Spleen (tissue), 11 donors: ENCODE data around the gene SBNO1. TPM values are rescaled to one million over a fixed set of nuclear protein-coding genes. Genes with fewer than 3 reads are reported as not detected.
A peak's percentile ranks its signal among the peaks of the same experiment; 100 is the strongest.

Experiments used
- DNase-seq: peaks from one replicate; pipeline ENCODE4 v3.0.0-alpha.2; 2020
- H3K27ac ChIP-seq, 8 donors: fragments of 200-600 bp; sonication (generic) in 7 of 8; 1 replicate in 4 of 8; 2 replicates in 4 of 8; pipeline versions ENCODE4 v1.5.0 to v1.8.0; 2016 to 2021; ENCODE audit warnings: inconsistent platforms in 4 of 8, mild to moderate bottlenecking in 4 of 8, moderate library complexity in 1 of 8
- H3K27me3 ChIP-seq, 7 donors: fragments of 200-600 bp; sonication (generic) in 6 of 7; replicated peaks in 1 of 7; 1 replicate in 4 of 7; 2 replicates in 3 of 7; pipeline versions ENCODE4 v1.5.0 to v1.8.0; 2016 to 2021; ENCODE audit warnings: inconsistent platforms in 3 of 7, mild to moderate bottlenecking in 1 of 7
- H3K36me3 ChIP-seq, 6 donors: fragments of 200-600 bp; sonication (generic) in 5 of 6; 1 replicate in 4 of 6; 2 replicates in 2 of 6; pipeline versions ENCODE4 v1.5.0 to v1.8.0; 2016 to 2021; ENCODE audit warnings: inconsistent platforms in 2 of 6
- H3K4me1 ChIP-seq, 6 donors: fragments of 200-600 bp; sonication (generic) in 5 of 6; 1 replicate in 3 of 6; 2 replicates in 3 of 6; pipeline versions ENCODE4 v1.5.0 to v1.8.0; 2016 to 2021; ENCODE audit warnings: inconsistent platforms in 3 of 6
- H3K4me3 ChIP-seq, 8 donors: fragments of 200-600 bp; sonication (generic) in 7 of 8; 1 replicate in 4 of 8; 2 replicates in 4 of 8; pipeline versions ENCODE4 v1.5.0 to v1.8.0; 2016 to 2021; ENCODE audit warnings: inconsistent platforms in 4 of 8, mild to moderate bottlenecking in 4 of 8, moderate library complexity in 2 of 8
- H3K9me3 ChIP-seq, 8 donors: fragments of 200-600 bp; sonication (generic) in 7 of 8; 1 replicate in 4 of 8; 2 replicates in 4 of 8; pipeline versions ENCODE4 v1.5.0 to v1.8.0; 2016 to 2021; ENCODE audit warnings: inconsistent platforms in 4 of 8
- CTCF ChIP-seq, 11 experiments: fragments of 200-600 bp in 7 of 11; fragments of 450-650 bp in 4 of 11; sonication (generic) in 4 of 11; IDR thresholded peaks in 8 of 11; conservative IDR thresholded peaks in 3 of 11; 1 replicate in 7 of 11; 2 replicates in 4 of 11; pipeline versions ENCODE4 v1.4.0 to v1.8.0; 2016 to 2021; ENCODE audit warnings: antibody characterized with exemption in 11 of 11, inconsistent platforms in 4 of 11, mild to moderate bottlenecking in 1 of 11
- POLR2A ChIP-seq, 3 donors: fragments of 450-650 bp; IDR thresholded peaks; one replicate each; pipeline ENCODE4 v1.5.1; 2017; ENCODE audit warnings: antibody characterized with exemption in 3 of 3, mild to moderate bottlenecking in 1 of 3
- POLR2AphosphoS5 ChIP-seq, 3 donors: sonication (generic); formaldehyde crosslinking; IDR thresholded peaks; one replicate each; pipeline ENCODE4 v1.5.1; 2017; ENCODE audit warnings: antibody characterized with exemption in 3 of 3
- WGBS, 5 donors: extraction: QIAGEN DNeasy Blood & Tissue Kit in 3 of 5; methylation state at CpG; one replicate each; pipeline versions ENCODE4 v1.1.5 to v1.1.7; 2013 to 2018; 5-methylcytosine and 5-hydroxymethylcytosine counted together
- intact Hi-C: fragments of 100-400 bp; cut with DNase I; formaldehyde crosslinking; loops from one replicate; pipeline ENCODE4 v1.15.0; 2023; ENCODE audit warnings: low total_unique reads
- polyA plus RNA-seq, 3 donors: library from polyadenylated mRNA; stranded (reverse); fragments of 200-250 nt; gene quantifications; one replicate each; pipeline ENCODE4 v1.2.1, GENCODE V29; 2013
- small RNA-seq, 4 donors: library from RNA; depleted of rRNA; stranded (forward); fragments of <200 nt; gene quantifications; one replicate each; pipeline ENCODE3, GENCODE V24; 2016
- total RNA-seq, 7 donors: library from RNA; depleted of rRNA in 3 of 7; stranded (reverse); fragments of >200 nt in 3 of 7; fragmentation: NEBNext Ultra II Directional in 4 of 7; extraction: Animal tissue kit (Norgen Biotek cat#: 25700) in 4 of 7; gene quantifications; one replicate each; pipeline versions ENCODE4 v1.1.0 to v1.2.1, GENCODE V29; 2016 to 2021
- donor health status: healthy with polysubstance abuse.
- donor health status: DM: no; HTN: no; CAD: no; lungs with moderate emphysema.
- donor health status: DM: no; HTN: no; CAD: no.
- donor health status: Bipolar disorder and iron deficiency.
- donor health status: healthy.
- donor health status: DM: no; HTN: no; CAD: no.
- donor health status: DM: yes; HTN: yes; CAD: no.

The SBNO1 gene
- total and polyA plus RNA-seq, 10 donors = 4.1 to 35.0 (median 28.9) TPM

- 55 to 74% (median 67%) methylated on average over 3 of the region's 3 CpGs for WGBS, 5 donors
- Histone ChIP-seq H3K36me3 (peaks cover 0 to 57% (median 9%) of the 10 kb centered on the region in 6 donors), H3K4me1 (peaks cover 3 to 65% (median 20%) of the 10 kb centered on the region in 6 donors), H3K27me3 (no peaks in the 10 kb centered on the region), H3K4me3 (no peak overlapping the region), H3K27ac (no peak overlapping the region), H3K9me3 (peaks cover 0 to 4% (median 0%) of the 10 kb centered on the region in 8 donors)
- TF ChIP-seq POLR2A (IDR thresholded peaks at IDR 0.05) (no peak), CTCF (IDR thresholded peaks at IDR 0.05 in 8 of 11, conservative IDR thresholded peaks at IDR 0.05 in 3 of 11) (no peak), POLR2AphosphoS5 (IDR thresholded peaks at IDR 0.05) (no peak)
- intact Hi-C loops = no loop called here
- no peak for DNase-seq
These were observed 119.0 kb downstream of the SBNO1 start for GRCh38 chr12:123245678-123246077.

GRCh38 chr12:123243671-123244262, 120.9 kb downstream of the SBNO1 start:
- TF ChIP-seq CTCF (IDR thresholded peaks at IDR 0.05 in 8 of 11, conservative IDR thresholded peaks at IDR 0.05 in 3 of 11) (no peak), POLR2A (IDR thresholded peaks at IDR 0.05) (no peak), POLR2AphosphoS5 (IDR thresholded peaks at IDR 0.05) (no peak)
- DNase-seq = no peak
- H3K4me1 ChIP-seq = peaks cover 0 to 63% (median 17%) of the 10 kb centered on the region in 6 donors
- H3K9me3 ChIP-seq = peaks cover 0 to 4% (median 0%) of the 10 kb centered on the region in 8 donors
- H3K36me3 ChIP-seq = peaks cover 0 to 62% (median 9%) of the 10 kb centered on the region in 6 donors
- no peak overlapping the region for H3K4me3 ChIP-seq
- no peaks in the 10 kb centered on the region for H3K27me3 ChIP-seq
- intact Hi-C loops = no loop called here
- no peak overlapping the region for H3K27ac ChIP-seq
- 70 to 89% (median 73%) methylated on average over 7 of the region's 7 CpGs for WGBS, 5 donors

GRCh38 chr12:123242116-123242904, 122.3 kb downstream of the SBNO1 start:
- Histone ChIP-seq H3K36me3 (peaks cover 0 to 53% (median 5%) of the 10 kb centered on the region in 6 donors), H3K4me3 (no peak overlapping the region), H3K4me1 (peaks cover 11 to 72% (median 30%) of the 10 kb centered on the region in 6 donors), H3K27ac (peak overlapping the region in 7 of 8 donors; percentile 2 to 60 (median 25)), H3K9me3 (no peaks in the 10 kb centered on the region), H3K27me3 (no peaks in the 10 kb centered on the region)
- no peak for DNase-seq
- intact Hi-C loops = no loop called here
- 37 to 48% (median 39%) methylated on average over 11 of the region's 11 CpGs for WGBS, 5 donors
- TF ChIP-seq POLR2A (IDR thresholded peaks at IDR 0.05) (no peak), POLR2AphosphoS5 (IDR thresholded peaks at IDR 0.05) (peak in 1 of 3 donors; percentile 43), CTCF (IDR thresholded peaks at IDR 0.05 in 8 of 11, conservative IDR thresholded peaks at IDR 0.05 in 3 of 11) (no peak)

Small RNA genes within 50 kb of the gene (small RNA-seq; reads per million reads assigned to genes)
- gene RF00019 (0 reads per million in 4 donors), gene RNA5SP375 (0.45 to 1.3 (median 1.0) reads per million in 4 donors)

Other genes with a start within 250 kb of the SBNO1 start
- gene PITPNM2, start 213.8 kb downstream of the SBNO1 start, total RNA-seq = 10 to 100 TPM in 4 of 7 donors, 1 to 10 TPM in 3; 7.1 to 23.7 (median 13.9) TPM
- gene PITPNM2, start 213.8 kb downstream of the SBNO1 start, polyA plus RNA-seq = 1 to 10 TPM; 2.2 to 5.2 (median 2.3) TPM
- gene MPHOSPH9, start 131.7 kb downstream of the SBNO1 start, total RNA-seq = 10 to 100 TPM; 34.6 to 97.3 (median 43.8) TPM
- gene MPHOSPH9, start 131.7 kb downstream of the SBNO1 start, polyA plus RNA-seq = 1 to 10 TPM; 7.1 to 8.2 (median 7.2) TPM
- gene MTRFR, start 131.4 kb downstream of the SBNO1 start, total RNA-seq = 10 to 100 TPM; 11.9 to 21.0 (median 14.8) TPM
- gene MTRFR, start 131.4 kb downstream of the SBNO1 start, polyA plus RNA-seq = 10 to 100 TPM; 15.8 to 17.4 (median 17.3) TPM
- 10 to 100 TPM; 40.9 to 91.1 (median 68.2) TPM for gene CDK2AP1, start 93.0 kb downstream of the SBNO1 start, total RNA-seq
- 10 to 100 TPM; 50.5 to 97.1 (median 69.2) TPM for gene CDK2AP1, start 93.0 kb downstream of the SBNO1 start, polyA plus RNA-seq
- gene KMT5A, start 19.3 kb upstream of the SBNO1 start, total RNA-seq = 10 to 100 TPM; 28.7 to 40.3 (median 35.6) TPM
- 10 to 100 TPM; 11.3 to 15.9 (median 11.3) TPM for gene KMT5A, start 19.3 kb upstream of the SBNO1 start, polyA plus RNA-seq
- 10 to 100 TPM; 10.8 to 15.7 (median 12.5) TPM for gene RILPL2, start 71.8 kb upstream of the SBNO1 start, total RNA-seq
- 10 to 100 TPM; 14.0 to 18.0 (median 14.8) TPM for gene RILPL2, start 71.8 kb upstream of the SBNO1 start, polyA plus RNA-seq
- gene SNRNP35, start 93.3 kb upstream of the SBNO1 start, total RNA-seq = 10 to 100 TPM; 18.9 to 36.1 (median 27.8) TPM
- 10 to 100 TPM; 36.3 to 63.7 (median 55.4) TPM for gene SNRNP35, start 93.3 kb upstream of the SBNO1 start, polyA plus RNA-seq
- 10 to 100 TPM in 4 of 7 donors, 1 to 10 TPM in 3; 8.0 to 13.6 (median 11.2) TPM for gene RILPL1, start 168.9 kb upstream of the SBNO1 start, total RNA-seq
- 1 to 10 TPM; 3.2 to 6.0 (median 5.3) TPM for gene RILPL1, start 168.9 kb upstream of the SBNO1 start, polyA plus RNA-seq
- gene TMED2, start 219.7 kb upstream of the SBNO1 start, total RNA-seq = 100 to 1,000 TPM in 5 of 7 donors, 10 to 100 TPM in 2; 90.8 to 135 (median 112) TPM
- 10 to 100 TPM; 32.3 to 52.1 (median 42.9) TPM for gene TMED2, start 219.7 kb upstream of the SBNO1 start, polyA plus RNA-seq
- gene DDX55, start 237.3 kb upstream of the SBNO1 start, total RNA-seq = 10 to 100 TPM; 19.7 to 43.7 (median 26.5) TPM
- 10 to 100 TPM; 16.4 to 22.3 (median 18.0) TPM for gene DDX55, start 237.3 kb upstream of the SBNO1 start, polyA plus RNA-seq